ENCODE data around the gene CAMTA1. TPM values are rescaled to one million over a fixed set of nuclear protein-coding genes. Genes with fewer than 3 reads are reported as not detected.

Gene CAMTA1
- total RNA-seq, 1 donor from 2014 or later, result 160 TPM

GRCh38 chr1:7470904-7471638 is 685.8 kb downstream of the CAMTA1 start:
- H3K36me3 ChIP-seq, result no peaks in the 10 kb centered on the region
- no peak overlapping the region for H3K4me3 ChIP-seq
- TF ChIP-seq CTCF (IDR thresholded peaks at IDR 0.05; ENCODE audit: borderline replicate concordance), result no peak
- H3K27me3 ChIP-seq (ENCODE audit: low read depth), result no peaks in the 10 kb centered on the region
- peaks cover 20% of the 10 kb centered on the region for H3K4me1 ChIP-seq
- no peaks in the 10 kb centered on the region for H3K9me3 ChIP-seq (replicated peaks)
- no peak overlapping the region for H3K27ac ChIP-seq (replicated peaks)
- peak; percentile 60 for DNase-seq
- intact Hi-C loops (cut with micrococcal nuclease), result no loop called here

GRCh38 chr1:7471836-7472235 is 686.6 kb downstream of the CAMTA1 start:
- no peak for DNase-seq
- H3K27me3 ChIP-seq (ENCODE audit: low read depth), result no peaks in the 10 kb centered on the region
- TF ChIP-seq CTCF (IDR thresholded peaks at IDR 0.05; ENCODE audit: borderline replicate concordance), result no peak
- intact Hi-C loops (cut with micrococcal nuclease), result no loop called here
- H3K4me3 ChIP-seq, result no peak overlapping the region
- H3K27ac ChIP-seq (replicated peaks), result no peak overlapping the region
- H3K36me3 ChIP-seq, result no peaks in the 10 kb centered on the region
- H3K4me1 ChIP-seq, result peaks cover 20% of the 10 kb centered on the region
- H3K9me3 ChIP-seq (replicated peaks), result no peaks in the 10 kb centered on the region

DNA sequence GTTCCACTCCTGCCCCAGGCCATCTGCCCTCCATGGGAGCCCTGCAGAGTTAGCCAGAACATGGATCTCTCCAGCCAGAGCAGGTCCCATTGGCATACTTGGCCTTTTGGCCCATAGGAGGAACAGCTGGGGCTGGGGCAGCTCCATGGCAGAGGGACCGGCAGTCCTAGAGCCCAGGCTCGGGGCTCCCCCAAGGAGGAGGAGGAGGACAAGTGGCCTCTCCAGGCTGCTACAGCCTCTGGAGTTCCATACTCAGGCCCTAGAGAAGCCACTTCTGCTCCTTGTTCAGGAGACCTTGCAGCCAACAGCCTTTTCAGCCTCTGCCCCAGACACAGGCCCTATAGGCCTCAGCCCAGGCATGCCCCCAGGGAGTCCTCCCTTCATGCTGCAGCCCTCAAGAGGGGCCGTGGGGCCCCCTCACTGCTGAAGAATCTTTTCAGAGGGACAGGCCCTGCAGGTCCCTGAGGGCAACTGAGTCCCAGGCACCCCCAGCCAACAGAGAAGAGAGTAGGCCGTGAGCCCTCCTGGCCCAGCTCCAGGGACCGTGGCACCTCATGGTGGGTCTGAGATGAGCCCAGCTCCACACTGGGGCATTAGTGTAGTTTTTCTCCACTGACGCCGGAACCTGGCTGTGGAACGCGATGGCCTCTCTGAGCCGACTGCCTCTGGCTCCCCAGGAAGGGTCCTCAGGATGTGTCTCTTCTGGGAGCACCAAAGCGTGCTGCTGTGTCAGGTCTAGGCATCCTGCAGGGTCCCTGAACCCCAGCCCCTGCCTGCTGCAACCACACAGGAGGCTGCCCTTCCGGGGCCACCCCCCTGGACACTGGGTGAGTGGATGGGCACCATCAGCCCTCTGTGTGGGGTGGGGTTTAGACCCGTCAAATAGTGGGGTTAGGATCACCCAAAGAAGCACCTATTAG is 688.2 kb downstream of the CAMTA1 start:
- Histone ChIP-seq H3K9me3 (replicated peaks) (no peaks in the 10 kb centered on the region), H3K4me1 (peaks cover 30% of the 10 kb centered on the region), H3K36me3 (no peaks in the 10 kb centered on the region), H3K27me3 (ENCODE audit: low read depth) (no peaks in the 10 kb centered on the region), H3K4me3 (no peak overlapping the region), H3K27ac (replicated peaks) (no peak overlapping the region)
- TF ChIP-seq CTCF (IDR thresholded peaks at IDR 0.05; ENCODE audit: borderline replicate concordance), result no peak
- intact Hi-C loops (cut with micrococcal nuclease), result no loop called here
- DNase-seq, result no peak

DNA sequence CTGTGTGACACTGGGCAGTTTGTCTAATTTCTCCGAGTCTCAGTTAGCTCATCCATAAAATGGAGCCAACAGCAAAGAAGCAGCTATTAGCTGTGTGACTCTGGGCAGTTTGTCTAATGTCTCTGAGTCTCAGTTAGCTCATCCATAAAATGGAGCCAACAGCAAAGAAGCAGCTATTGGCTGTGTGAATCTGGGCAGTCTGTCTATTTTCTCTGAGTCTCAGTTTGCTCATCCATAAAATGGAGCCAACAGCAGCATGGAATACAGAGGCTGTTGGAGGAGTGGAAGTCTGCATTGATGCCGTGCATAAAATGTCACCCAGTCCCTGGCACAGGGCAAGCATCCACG is 688.9 kb downstream of the CAMTA1 start:
- Histone ChIP-seq H3K27ac (replicated peaks) (no peak overlapping the region), H3K4me3 (no peak overlapping the region), H3K36me3 (no peaks in the 10 kb centered on the region), H3K9me3 (replicated peaks) (no peaks in the 10 kb centered on the region), H3K4me1 (peaks cover 32% of the 10 kb centered on the region), H3K27me3 (ENCODE audit: low read depth) (no peaks in the 10 kb centered on the region)
- TF ChIP-seq CTCF (IDR thresholded peaks at IDR 0.05; ENCODE audit: borderline replicate concordance), result no peak
- intact Hi-C loops (cut with micrococcal nuclease), result no loop called here
- no peak for DNase-seq

DNA sequence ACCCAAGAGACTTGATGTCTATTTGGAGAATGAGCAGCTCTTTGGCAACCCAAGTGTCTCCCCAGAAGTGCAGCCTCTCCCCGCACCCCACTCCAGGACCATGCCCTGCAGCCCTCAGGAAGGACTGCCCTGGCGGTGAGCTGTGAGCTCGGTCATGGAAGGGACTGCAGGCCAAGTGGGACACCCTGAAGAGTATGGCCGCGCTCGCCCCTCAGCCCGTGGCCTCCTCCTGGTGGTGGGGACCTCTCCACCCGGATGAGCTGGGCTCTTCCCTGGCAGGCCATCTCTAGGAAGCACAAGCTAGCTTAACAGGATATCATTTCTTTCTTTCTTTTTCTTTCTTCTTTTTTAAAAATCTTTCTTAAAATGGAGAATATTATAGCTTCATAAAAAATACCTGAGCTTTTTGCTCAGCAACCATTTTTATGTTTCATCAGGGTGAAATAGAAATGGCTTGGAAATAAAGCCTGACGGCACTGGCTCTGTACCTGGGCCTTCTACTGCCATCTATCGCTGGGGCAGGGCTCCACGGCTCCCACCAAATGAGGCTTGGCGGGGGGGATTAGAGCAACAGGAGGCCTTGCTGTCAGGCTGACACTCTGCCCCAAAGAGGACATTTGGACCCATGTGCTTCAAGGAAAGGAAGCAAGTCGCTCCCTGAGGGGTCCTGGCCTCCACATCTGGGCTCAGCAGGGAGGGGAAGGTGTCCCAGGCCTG is 689.7 kb downstream of the CAMTA1 start:
- intact Hi-C loops (cut with micrococcal nuclease), result no loop called here
- H3K4me1 ChIP-seq, result peaks cover 26% of the 10 kb centered on the region
- no peaks in the 10 kb centered on the region for H3K27me3 ChIP-seq (ENCODE audit: low read depth)
- no peak overlapping the region for H3K4me3 ChIP-seq
- TF ChIP-seq CTCF (IDR thresholded peaks at IDR 0.05; ENCODE audit: borderline replicate concordance), result no peak
- DNase-seq, result no peak
- no peak overlapping the region for H3K27ac ChIP-seq (replicated peaks)
- H3K9me3 ChIP-seq (replicated peaks), result no peaks in the 10 kb centered on the region
- H3K36me3 ChIP-seq, result no peaks in the 10 kb centered on the region

Measured in left ventricle myocardium inferior (tissue), 1 donor.